ENCODE data around the gene COQ3.
"Not testable (repeated sequence)": the region's sequence is repeated elsewhere in the genome, so short reads cannot be mapped to it uniquely, and the experiment has no call there.

COQ3 gene

GRCh38 chr6:99378636-99379035 lies 15.4 kb downstream of the COQ3 start:
- no peak for DNase-seq

- DNase-seq = no peak
These were observed 24.5 kb downstream of the COQ3 start for GRCh38 chr6:99369533-99369932.

GRCh38 chr6:99366852-99367251 lies 27.1 kb downstream of the COQ3 start:
- no peak for DNase-seq

GRCh38 chr6:99364026-99364425 lies 30.0 kb downstream of the COQ3 start:
- DNase-seq = no peak

- DNase-seq = no peak
These were observed 31.2 kb downstream of the COQ3 start for GRCh38 chr6:99362678-99363268.

- no peak for DNase-seq
These were observed 34.2 kb downstream of the COQ3 start for GRCh38 chr6:99359800-99360199.

- DNase-seq = no peak
These were observed 37.4 kb downstream of the COQ3 start for GRCh38 chr6:99356641-99357040.

GRCh38 chr6:99354983-99355382 lies 39.0 kb downstream of the COQ3 start:
- no peak for DNase-seq

GRCh38 chr6:99353126-99353525 lies 40.9 kb downstream of the COQ3 start:
- no peak for DNase-seq

GRCh38 chr6:99350573-99350972 lies 43.4 kb downstream of the COQ3 start:
- no peak for DNase-seq

- DNase-seq = no peak
These were observed 44.5 kb downstream of the COQ3 start, which contains the start of gene FAXC for GRCh38 chr6:99349171-99350141. FAXC (minus strand) TSS chr6:99349674; CDS start chr6:99349372, 302 bp downstream.

GRCh38 chr6:99348288-99349170 lies 45.5 kb downstream of the COQ3 start:
- DNase-seq = no peak

GRCh38 chr6:99347804-99348203 lies 46.2 kb downstream of the COQ3 start:
- no peak for DNase-seq

- no peak for DNase-seq
These were observed 47.4 kb downstream of the COQ3 start for GRCh38 chr6:99346595-99346994.

- DNase-seq = no peak
These were observed 48.8 kb downstream of the COQ3 start for GRCh38 chr6:99345164-99345563.

GRCh38 chr6:99344289-99344688 lies 49.7 kb downstream of the COQ3 start:
- no peak for DNase-seq

- DNase-seq = no peak
These were observed 52.0 kb downstream of the COQ3 start for GRCh38 chr6:99341862-99342455.

- no peak for DNase-seq
These were observed 55.8 kb downstream of the COQ3 start for GRCh38 chr6:99338188-99338587.

- DNase-seq = not testable (repeated sequence)
These were observed 58.7 kb downstream of the COQ3 start for GRCh38 chr6:99335298-99335697.

GRCh38 chr6:99334526-99335127 lies 59.4 kb downstream of the COQ3 start:
- peak; percentile 21 for DNase-seq

- no peak for DNase-seq
These were observed 60.9 kb downstream of the COQ3 start for GRCh38 chr6:99333068-99333467.

- DNase-seq = no peak
These were observed 62.5 kb downstream of the COQ3 start for GRCh38 chr6:99331531-99331930.

Measured in NCI-H1436 treated with DMSO at 0.1 percent for 48 hours (cell line).